GM23248 (cell line): Measurements from ENCODE around the gene SRGN.

Source experiments
- EZH2 ChIP-seq: fragments of 200-600 bp; sonication (generic); IDR thresholded peaks from 2 replicates; pipeline ENCODE4 v1.6.1; 2018; ENCODE audit warnings: antibody characterized with exemption, mild to moderate bottlenecking; ENCODE audit not compliant: insufficient read depth, poor library complexity, severe bottlenecking
- EZH2phosphoT487 ChIP-seq: fragments of 200-600 bp; sonication (generic); IDR thresholded peaks from 2 replicates; pipeline ENCODE4 v1.6.1; 2018; ENCODE audit warnings: antibody characterized with exemption, moderate library complexity, mild to moderate bottlenecking, low read depth; ENCODE audit not compliant: insufficient read depth

- TF ChIP-seq EZH2 (no peak), EZH2phosphoT487 (no peak)
Observed at GRCh38 chr10:69103784-69104183, 15.9 kb downstream of the SRGN start.
